Thoracic aorta (tissue), 2 donors: ENCODE results near the gene AURKAIP1. TPM values are rescaled to one million over a fixed set of nuclear protein-coding genes. Genes with fewer than 3 reads are reported as not detected.
"Not testable (repeated sequence)": the region's sequence is repeated elsewhere in the genome, so short reads cannot be mapped to it uniquely, and the experiment has no call there.

ENCODE experiments used
- ATAC-seq: fragments of 150-250 bp; one replicate; pipeline ENCODE4 v1.8.0; 2017; ENCODE audit warnings: low read depth; ENCODE audit not compliant: insufficient number of reproducible peaks, low FRiP score
- DNase-seq: peaks from one replicate; pipeline ENCODE4 v3.0.0-alpha.2; 2020; ENCODE audit warnings: low spot score
- H3K27ac ChIP-seq, 2 donors: fragments of 200-600 bp; sonication (generic); 1 replicate in 1 of 2; 2 replicates in 1 of 2; pipeline ENCODE4 v1.5.1; 2016; ENCODE audit warnings: mild to moderate bottlenecking in 2 of 2, moderate library complexity in 2 of 2
- H3K27me3 ChIP-seq: fragments of 200-600 bp; sonication (generic); replicated peaks from 2 replicates; pipeline ENCODE4 v1.6.0; 2016; ENCODE audit warnings: mild to moderate bottlenecking; ENCODE audit not compliant: insufficient read depth
- H3K36me3 ChIP-seq: fragments of 200-600 bp; sonication (generic); one replicate; pipeline ENCODE4 v1.5.1; 2016
- H3K4me1 ChIP-seq, 2 donors: fragments of 200-600 bp; sonication (generic); 1 replicate in 1 of 2; 2 replicates in 1 of 2; pipeline versions ENCODE4 v1.5.1 to v1.6.0; 2016; ENCODE audit warnings: low read depth in 2 of 2, mild to moderate bottlenecking in 1 of 2; ENCODE audit not compliant: control insufficient read depth in 1 of 2
- H3K4me3 ChIP-seq: fragments of 200-600 bp; sonication (generic); 2 replicates; pipeline ENCODE4 v1.5.1; 2016; ENCODE audit warnings: mild to moderate bottlenecking
- H3K9me3 ChIP-seq: fragments of 200-600 bp; sonication (generic); 2 replicates; pipeline ENCODE4 v1.5.1; 2016
- CTCF ChIP-seq: fragments of 200-600 bp; sonication (generic); IDR thresholded peaks from one replicate; pipeline ENCODE4 v1.5.1; 2019; ENCODE audit warnings: antibody characterized with exemption
- total RNA-seq, 2 donors: library from RNA; depleted of rRNA; stranded (reverse); fragments of >200 nt; gene quantifications; one replicate each; pipeline versions ENCODE4 v1.1.0 to v1.2.3, GENCODE V29; 2016

The AURKAIP1 gene
- total RNA-seq, 2 donors from 2014 or later = 43.5 to 94.5 TPM

GRCh38 chr1:1387098-1388077 is 12.4 kb upstream of the AURKAIP1 start:
- no peaks in the 10 kb centered on the region for H3K4me1 ChIP-seq
- ATAC-seq (no peak), DNase-seq (no peak)
- H3K36me3 ChIP-seq = peaks cover 65% of the 10 kb centered on the region
- TF ChIP-seq CTCF = no peak
- H3K27me3 ChIP-seq = no peaks in the 10 kb centered on the region
- no peaks in the 10 kb centered on the region for H3K9me3 ChIP-seq
- no peak overlapping the region for H3K4me3 ChIP-seq
- H3K27ac ChIP-seq = no peak overlapping the region

GRCh38 chr1:1385931-1386330 is 10.9 kb upstream of the AURKAIP1 start:
- no peaks in the 10 kb centered on the region for H3K4me1 ChIP-seq
- H3K27me3 ChIP-seq = no peaks in the 10 kb centered on the region
- no peak for DNase-seq
- peaks cover 52% of the 10 kb centered on the region for H3K36me3 ChIP-seq
- H3K27ac ChIP-seq = no peak overlapping the region
- ATAC-seq = no peak
- no peak overlapping the region for H3K4me3 ChIP-seq
- no peak for TF ChIP-seq CTCF
- H3K9me3 ChIP-seq = no peaks in the 10 kb centered on the region

- not testable (repeated sequence) for H3K27ac ChIP-seq, ATAC-seq, DNase-seq, H3K4me1 ChIP-seq, H3K9me3 ChIP-seq, H3K4me3 ChIP-seq, H3K27me3 ChIP-seq
- peaks cover 46% of the 10 kb centered on the region for H3K36me3 ChIP-seq
Observed at GRCh38 chr1:1385339-1385738, 10.3 kb upstream of the AURKAIP1 start.

GRCh38 chr1:1381294-1381693 is 6.3 kb upstream of the AURKAIP1 start:
- TF ChIP-seq CTCF = no peak
- Histone ChIP-seq H3K4me3 (no peak overlapping the region), H3K9me3 (no peaks in the 10 kb centered on the region), H3K27me3 (no peaks in the 10 kb centered on the region), H3K4me1 (no peaks in the 10 kb centered on the region), H3K36me3 (peaks cover 6% of the 10 kb centered on the region), H3K27ac (no peak overlapping the region)
- ATAC-seq (no peak), DNase-seq (no peak)

GRCh38 chr1:1380860-1381259 is 5.9 kb upstream of the AURKAIP1 start:
- Histone ChIP-seq H3K27ac (no peak overlapping the region), H3K9me3 (no peaks in the 10 kb centered on the region), H3K4me1 (peaks cover 0 to 2% of the 10 kb centered on the region in 2 donors), H3K27me3 (no peaks in the 10 kb centered on the region), H3K36me3 (peaks cover 2% of the 10 kb centered on the region), H3K4me3 (no peak overlapping the region)
- no peak for DNase-seq
- TF ChIP-seq CTCF = no peak
- ATAC-seq = no peak
